H1 (cell line): ENCODE data around the gene ZRANB3. TPM values are rescaled to one million over a fixed set of nuclear protein-coding genes. Genes with fewer than 3 reads are reported as not detected.

Experiments
- CTCF ChIA-PET: fragments of 300-600 bp; sonication (Branson Sonifier 250); formaldehyde crosslinking; loops from one replicate; lab custom pipeline; 2021; ENCODE audit not compliant: partially characterized antibody; lab: Charles Lee
- POLR2A ChIA-PET: fragments of 300-600 bp; sonication (Branson Sonifier 250); formaldehyde crosslinking; loops from one replicate; lab custom pipeline; 2021; ENCODE audit warnings: inconsistent platforms; ENCODE audit not compliant: partially characterized antibody; lab: Charles Lee
- DNase-seq, 2 experiments: peaks; one replicate each; pipeline versions ENCODE4 v3.0.0 to v3.0.0-alpha.2; 2010 to 2022; ENCODE audit warnings: low spot score in 2 of 2, low read depth in 1 of 2, mixed read lengths in 1 of 2
- FAIRE-seq: peaks from 2 replicates; lab custom pipeline; 2011; peaks lifted over from hg19 to GRCh38; lab: Jason Lieb, UNC
- H2AFZ ChIP-seq: 2 replicates; pipeline ENCODE4 v1.8.1; 2012; ENCODE audit warnings: low read length, inconsistent platforms
- H2AK5ac ChIP-seq: 2 replicates; pipeline ENCODE4 v1.6.1; 2013; ENCODE audit warnings: low read depth, low read length
- H2BK120ac ChIP-seq: replicated peaks from 2 replicates; pipeline ENCODE3; 2013; ENCODE audit warnings: low read depth, low read length, inconsistent platforms
- H2BK12ac ChIP-seq: 2 replicates; pipeline ENCODE4 v1.6.1; 2013; ENCODE audit warnings: low read depth, low read length
- H2BK15ac ChIP-seq: 2 replicates; pipeline ENCODE4 v1.6.1; 2013; ENCODE audit warnings: low read length
- H2BK20ac ChIP-seq: 2 replicates; pipeline ENCODE4 v1.6.1; 2013; ENCODE audit warnings: low read length
- H2BK5ac ChIP-seq: 2 replicates; pipeline ENCODE4 v1.6.1; 2013; ENCODE audit warnings: low read depth, low read length
- H3K14ac ChIP-seq: 2 replicates; pipeline ENCODE4 v1.6.1; 2013; ENCODE audit warnings: inconsistent platforms; ENCODE audit not compliant: insufficient read length
- H3K18ac ChIP-seq: 2 replicates; pipeline ENCODE4 v1.6.1; 2013; ENCODE audit warnings: low read length; ENCODE audit errors: extremely low read depth
- H3K23ac ChIP-seq: 2 replicates; pipeline ENCODE4 v1.6.1; 2013; ENCODE audit warnings: inconsistent platforms; ENCODE audit not compliant: insufficient read length
- H3K23me2 ChIP-seq: 2 replicates; pipeline ENCODE4 v1.6.1; 2013; ENCODE audit warnings: low read depth, low read length
- H3K27ac ChIP-seq: 2 replicates; pipeline ENCODE4 v1.6.1; 2011; ENCODE audit warnings: low read depth, low read length, inconsistent platforms
- H3K27me3 ChIP-seq, 4 experiments: replicated peaks in 1 of 4; 1 replicate in 1 of 4; 2 replicates in 3 of 4; pipeline versions ENCODE4 v1.6.1 to v1.8.1; 2011 to 2013; ENCODE audit warnings: low read length in 3 of 4, mild to moderate bottlenecking in 3 of 4, inconsistent platforms in 2 of 4, mixed read lengths in 2 of 4, moderate library complexity in 1 of 4; ENCODE audit not compliant: control insufficient read depth in 3 of 4, insufficient read depth in 3 of 4; ENCODE audit errors: extremely low read depth in 1 of 4
- H3K36me3 ChIP-seq, 4 experiments: 2 replicates each; pipeline versions ENCODE4 v1.6.1 to v1.8.1; 2011 to 2013; ENCODE audit warnings: mild to moderate bottlenecking in 4 of 4, low read length in 3 of 4, moderate library complexity in 2 of 4, control low read depth in 1 of 4, inconsistent platforms in 1 of 4; ENCODE audit not compliant: insufficient read depth in 4 of 4, control insufficient read depth in 2 of 4
- H3K4ac ChIP-seq: replicated peaks from 2 replicates; pipeline ENCODE3; 2013; ENCODE audit warnings: low read length, low read depth, mixed read lengths, inconsistent platforms; ENCODE audit not compliant: insufficient read length
- H3K4me1 ChIP-seq, 4 experiments: replicated peaks in 1 of 4; 1 replicate in 1 of 4; 2 replicates in 3 of 4; pipeline versions ENCODE4 v1.6.1 to v1.8.1; 2011 to 2013; ENCODE audit warnings: low read length in 3 of 4, inconsistent platforms in 2 of 4, mixed read lengths in 1 of 4; ENCODE audit not compliant: insufficient read depth in 4 of 4, control insufficient read depth in 3 of 4
- H3K4me2 ChIP-seq, 2 experiments: 2 replicates each; pipeline versions ENCODE4 v1.6.1 to v1.8.1; 2011 to 2013; ENCODE audit warnings: low read depth in 2 of 2, low read length in 2 of 2, control low read depth in 1 of 2, inconsistent platforms in 1 of 2, mild to moderate bottlenecking in 1 of 2; ENCODE audit not compliant: insufficient read depth in 1 of 2
- H3K4me3 ChIP-seq, 4 experiments: fragments of 200-600, 300-600 bp in 1 of 4; sonication (generic), shearing (Covaris generic), sonication (Bioruptor Twin) in 1 of 4; 2 replicates each; pipeline versions ENCODE4 v1.5.1 to v1.8.1; 2011 to 2016; ENCODE audit warnings: low read length in 4 of 4, low read depth in 3 of 4, control low read depth in 2 of 4, inconsistent platforms in 2 of 4, mild to moderate bottlenecking in 2 of 4, mixed read lengths in 1 of 4, moderate library complexity in 1 of 4; ENCODE audit not compliant: insufficient read depth in 2 of 4; ENCODE audit errors: extremely low read depth in 1 of 4
- H3K56ac ChIP-seq: replicated peaks from 2 replicates; pipeline ENCODE3; 2013; ENCODE audit warnings: low read depth, mild to moderate bottlenecking, mixed read lengths, low read length, inconsistent platforms; ENCODE audit not compliant: insufficient read length
- H3K79me1 ChIP-seq: 2 replicates; pipeline ENCODE4 v1.6.1; 2013; ENCODE audit warnings: low read depth, low read length, control low read depth
- H3K79me2 ChIP-seq, 2 experiments: 2 replicates each; pipeline versions ENCODE4 v1.6.1 to v1.8.1; 2012 to 2013; ENCODE audit warnings: low read length in 2 of 2, mild to moderate bottlenecking in 2 of 2, inconsistent platforms in 1 of 2; ENCODE audit not compliant: insufficient read depth in 2 of 2, control insufficient read depth in 1 of 2
- H3K9ac ChIP-seq, 4 experiments: replicated peaks in 1 of 4; 1 replicate in 1 of 4; 2 replicates in 3 of 4; pipeline versions ENCODE4 v1.6.1 to v1.8.1; 2011 to 2013; ENCODE audit warnings: low read depth in 3 of 4, low read length in 3 of 4, control low read depth in 2 of 4, mild to moderate bottlenecking in 2 of 4, moderate library complexity in 2 of 4, inconsistent platforms in 1 of 4; ENCODE audit errors: extremely low read depth in 1 of 4
- H3K9me3 ChIP-seq, 2 experiments: 2 replicates each; pipeline versions ENCODE4 v1.6.1 to v1.8.1; 2012 to 2013; ENCODE audit warnings: mild to moderate bottlenecking in 2 of 2, moderate library complexity in 2 of 2, control low read depth in 1 of 2, inconsistent platforms in 1 of 2, low read depth in 1 of 2, low read length in 1 of 2, mixed read lengths in 1 of 2; ENCODE audit not compliant: insufficient read depth in 2 of 2
- H4K20me1 ChIP-seq, 2 experiments: replicated peaks in 1 of 2; 2 replicates each; pipeline versions ENCODE3 to v1.8.1; 2011 to 2013; ENCODE audit warnings: inconsistent platforms in 2 of 2, low read length in 2 of 2, mild to moderate bottlenecking in 1 of 2; ENCODE audit not compliant: insufficient read depth in 2 of 2, control insufficient read depth in 1 of 2
- H4K5ac ChIP-seq: 2 replicates; pipeline ENCODE4 v1.6.1; 2013; ENCODE audit warnings: low read length, low read depth, mixed read lengths, inconsistent platforms; ENCODE audit not compliant: insufficient read length
- H4K8ac ChIP-seq: 2 replicates; pipeline ENCODE4 v1.8.0; 2013; ENCODE audit warnings: mild to moderate bottlenecking, moderate library complexity, low read length, inconsistent platforms; ENCODE audit not compliant: insufficient read depth; ENCODE audit errors: extremely low read depth
- H4K91ac ChIP-seq: replicated peaks from 2 replicates; pipeline ENCODE3; 2013; ENCODE audit warnings: low read length, mixed read lengths, inconsistent platforms; ENCODE audit not compliant: insufficient read length
- FOSL1 ChIP-seq: IDR thresholded peaks from 2 replicates; pipeline ENCODE4 v1.6.1; 2011; ENCODE audit warnings: mild to moderate bottlenecking, low read depth, low read length, moderate library complexity; ENCODE audit not compliant: insufficient read depth
- WGBS, 2 experiments: shearing (Covaris generic) in 1 of 2; methylation state at CpG; one replicate each; pipeline versions ENCODE4 v1.1.6 to v1.1.7; 2013 to 2015; ENCODE audit warnings: low lambda C conversion rate in 2 of 2, mixed read lengths in 2 of 2, inconsistent platforms in 1 of 2, low coverage in 1 of 2, missing lambda C conversion rate in 1 of 2; ENCODE audit not compliant: insufficient replicate concordance in 2 of 2, insufficient coverage in 1 of 2, insufficient read length in 1 of 2; ENCODE audit errors: extremely low coverage in 1 of 2, missing lambda C conversion rate in 1 of 2; 5-methylcytosine and 5-hydroxymethylcytosine counted together
- polyA plus RNA-seq, 7 experiments: library from polyadenylated mRNA; depleted of rRNA in 3 of 7; stranded (reverse) in 5 of 7; unstranded in 2 of 7; fragments of >200 nt in 5 of 7; fragments of 200-250 nt in 2 of 7; gene quantifications; 1 replicate in 5 of 7; 2 replicates in 1 of 7; 4 replicates in 1 of 7; pipeline versions ENCODE4 v1.2.1 to v1.2.3, GENCODE V29; 2011 to 2013; ENCODE audit warnings: missing spikeins in 2 of 7, mixed read lengths in 2 of 7
- total RNA-seq: library from RNA; stranded (reverse); fragmentation: NEBNext Ultra II Directional; extraction: Animal tissue kit (Norgen Biotek cat#: 25700); gene quantifications from 2 replicates; pipeline ENCODE4 v1.2.1, GENCODE V29; 2021

Gene ZRANB3
- total and polyA plus RNA-seq, 2 of the 8 experiments (the other 6 are each of a cell fraction or from before 2014, with no cell fraction given): 4.5 to 19.3 TPM

- FAIRE-seq: no peak
- Histone ChIP-seq H3K23me2 (no peaks in the 10 kb centered on the region), H3K79me2 (no peaks in the 10 kb centered on the region), H3K56ac (no peak overlapping the region), H3K18ac (no peak overlapping the region), H2BK5ac (no peak overlapping the region), H2BK120ac (no peak overlapping the region), H2BK12ac (no peak overlapping the region), H2AFZ (no peak overlapping the region), H3K27me3 (no peaks in the 10 kb centered on the region), H3K9me3 (no peaks in the 10 kb centered on the region), H3K79me1 (no peaks in the 10 kb centered on the region), H3K4me2 (no peak overlapping the region), H3K36me3 (no peaks in the 10 kb centered on the region), H2BK20ac (no peak overlapping the region), H3K14ac (no peak overlapping the region), H4K20me1 (no peaks in the 10 kb centered on the region), H3K9ac (no peak overlapping the region), H3K27ac (no peak overlapping the region), H4K5ac (no peak overlapping the region), H3K23ac (no peak overlapping the region), H2BK15ac (no peak overlapping the region), H3K4me3 (no peak overlapping the region), H3K4me1 (no peaks in the 10 kb centered on the region), H4K8ac (no peak overlapping the region), H3K4ac (no peak overlapping the region), H4K91ac (no peak overlapping the region), H2AK5ac (no peak overlapping the region)
- ChIA-PET CTCF (interaction anchor here (0.6 to 1.5 kb wide), 5 partner anchors 15 to 273 kb away, joined by 3 to 4 read pairs (median 3); partner anchors contain the start of gene R3HDM1), POLR2A (no interaction called here)
- WGBS, 2 experiments: 87% methylated on average over 6 of the region's 6 CpGs; no CpG with 5 or more reads in 1 of the 2 experiments
- no peak for DNase-seq
- no peak for TF ChIP-seq FOSL1
Measured at GRCh38 chr2:135259123-135259522, 271.9 kb downstream of the ZRANB3 start.
